Kidney (tissue), 14 donors: ENCODE measurements around the gene LAMA5. TPM values are rescaled to one million over a fixed set of nuclear protein-coding genes. Genes with fewer than 3 reads are reported as not detected.

Experiments
- DNase-seq, 5 donors: peaks; one replicate each; pipeline ENCODE4 v3.0.0-alpha.2; 2013 to 2020
- FAIRE-seq: peaks from 2 replicates; lab custom pipeline; 2012; peaks lifted over from hg19 to GRCh38; lab: Jason Lieb, UNC
- H3K27ac ChIP-seq, 2 donors: one replicate each; pipeline ENCODE4 v1.7.0; 2013; ENCODE audit warnings: low read depth in 2 of 2, low read length in 2 of 2, inconsistent platforms in 1 of 2
- H3K27me3 ChIP-seq: one replicate; pipeline ENCODE4 v1.7.1; 2013; ENCODE audit warnings: low read length, inconsistent platforms; ENCODE audit not compliant: control insufficient read depth, insufficient read depth
- H3K36me3 ChIP-seq, 3 donors: one replicate each; pipeline versions ENCODE4 v1.7.0 to v1.7.1; 2013; ENCODE audit warnings: low read length in 3 of 3, control low read depth in 1 of 3, inconsistent platforms in 1 of 3; ENCODE audit not compliant: insufficient read depth in 3 of 3, control insufficient read depth in 2 of 3
- H3K4me1 ChIP-seq, 3 donors: one replicate each; pipeline versions ENCODE4 v1.7.0 to v1.7.1; 2013; ENCODE audit warnings: low read length in 3 of 3, inconsistent platforms in 1 of 3, low read depth in 1 of 3; ENCODE audit not compliant: control insufficient read depth in 2 of 3, insufficient read depth in 2 of 3
- H3K4me3 ChIP-seq, 3 donors: one replicate each; pipeline versions ENCODE4 v1.7.0 to v1.8.1; 2013; ENCODE audit warnings: low read length in 3 of 3, control low read depth in 1 of 3, inconsistent platforms in 1 of 3
- H3K9ac ChIP-seq, 3 donors: one replicate each; pipeline versions ENCODE4 v1.7.0 to v1.7.1; 2013; ENCODE audit warnings: low read length in 3 of 3, control low read depth in 1 of 3, inconsistent platforms in 1 of 3
- H3K9me3 ChIP-seq, 3 donors: one replicate each; pipeline versions ENCODE4 v1.7.0 to v1.7.1; 2013; ENCODE audit warnings: low read length in 3 of 3, control low read depth in 1 of 3, inconsistent platforms in 1 of 3; ENCODE audit not compliant: control insufficient read depth in 2 of 3, insufficient read depth in 1 of 3
- intact Hi-C: fragments of 100-400 bp; cut with DNase I; formaldehyde crosslinking; loops from one replicate; pipeline ENCODE4 v1.11.1; 2022
- polyA plus RNA-seq: library from polyadenylated mRNA; stranded (reverse); fragments of 350-450 nt; fragmentation: Illumina TruSeq; extraction: RNeasy Lipid Tissue Mini Kit (QIAGEN cat#74804); gene quantifications from one replicate; pipeline ENCODE4 v1.2.3, GENCODE V29; 2014; ENCODE audit warnings: low read depth, low replicate concordance; ENCODE audit not compliant: insufficient read depth
- total RNA-seq: library from RNA; stranded (reverse); fragmentation: NEBNext Ultra II Directional; extraction: Animal tissue kit (Norgen Biotek cat#: 25700); gene quantifications from one replicate; pipeline ENCODE4 v1.2.1, GENCODE V29; 2021
- TF ChIP-seq, protein P1 (sequence below): IDR thresholded peaks from 3 replicates; pipeline ENCODE4 v1.5.1; 2012; ENCODE audit warnings: mild to moderate bottlenecking, moderate library complexity, borderline replicate concordance; ENCODE audit not compliant: insufficient read depth; ENCODE audit errors: extremely low read depth
- donor health status: control.
- donor health status: control.
- donor health status: control.
- donor health status: control.
- donor health status: control.
- donor health status: DM: yes; HTN: yes; CAD: no.
- donor health status: Normal renal cell carcinoma (clear cell type).

The LAMA5 gene
- total and polyA plus RNA-seq, 2 donors from 2014 or later: 94.0 to 342 TPM

DNA sequence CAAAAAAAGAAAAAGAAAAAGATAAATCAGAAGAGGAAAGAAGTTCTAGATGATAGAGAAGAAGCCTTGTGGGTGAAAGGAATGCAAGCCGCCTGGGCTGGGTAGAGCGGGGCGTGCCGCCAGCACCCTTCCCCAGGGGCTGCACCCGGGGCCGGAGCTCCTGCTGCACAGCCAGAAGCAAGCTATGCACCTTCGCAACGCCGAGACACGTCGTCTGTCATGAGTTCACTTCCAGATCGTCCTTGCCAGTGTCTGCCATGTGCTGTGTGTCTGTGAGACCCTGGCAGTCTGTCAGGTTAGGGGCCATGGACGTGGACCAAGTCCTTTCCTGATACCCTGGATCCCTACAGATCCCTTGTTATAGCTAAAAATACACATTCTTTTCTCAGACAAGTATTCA is 89.9 kb downstream of the LAMA5 start:
- FAIRE-seq (no peak), DNase-seq (no peak)
- Histone ChIP-seq H3K36me3 (peaks cover 5 to 55% (median 39%) of the 10 kb centered on the region in 3 donors), H3K9ac (no peak overlapping the region), H3K4me3 (no peak overlapping the region), H3K27ac (no peak overlapping the region), H3K9me3 (no peaks in the 10 kb centered on the region), H3K27me3 (no peaks in the 10 kb centered on the region), H3K4me1 (no peaks in the 10 kb centered on the region)
- intact Hi-C loops: no loop called here
- TF ChIP-seq, protein P1, sequence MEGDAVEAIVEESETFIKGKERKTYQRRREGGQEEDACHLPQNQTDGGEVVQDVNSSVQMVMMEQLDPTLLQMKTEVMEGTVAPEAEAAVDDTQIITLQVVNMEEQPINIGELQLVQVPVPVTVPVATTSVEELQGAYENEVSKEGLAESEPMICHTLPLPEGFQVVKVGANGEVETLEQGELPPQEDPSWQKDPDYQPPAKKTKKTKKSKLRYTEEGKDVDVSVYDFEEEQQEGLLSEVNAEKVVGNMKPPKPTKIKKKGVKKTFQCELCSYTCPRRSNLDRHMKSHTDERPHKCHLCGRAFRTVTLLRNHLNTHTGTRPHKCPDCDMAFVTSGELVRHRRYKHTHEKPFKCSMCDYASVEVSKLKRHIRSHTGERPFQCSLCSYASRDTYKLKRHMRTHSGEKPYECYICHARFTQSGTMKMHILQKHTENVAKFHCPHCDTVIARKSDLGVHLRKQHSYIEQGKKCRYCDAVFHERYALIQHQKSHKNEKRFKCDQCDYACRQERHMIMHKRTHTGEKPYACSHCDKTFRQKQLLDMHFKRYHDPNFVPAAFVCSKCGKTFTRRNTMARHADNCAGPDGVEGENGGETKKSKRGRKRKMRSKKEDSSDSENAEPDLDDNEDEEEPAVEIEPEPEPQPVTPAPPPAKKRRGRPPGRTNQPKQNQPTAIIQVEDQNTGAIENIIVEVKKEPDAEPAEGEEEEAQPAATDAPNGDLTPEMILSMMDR: no peak

DNA sequence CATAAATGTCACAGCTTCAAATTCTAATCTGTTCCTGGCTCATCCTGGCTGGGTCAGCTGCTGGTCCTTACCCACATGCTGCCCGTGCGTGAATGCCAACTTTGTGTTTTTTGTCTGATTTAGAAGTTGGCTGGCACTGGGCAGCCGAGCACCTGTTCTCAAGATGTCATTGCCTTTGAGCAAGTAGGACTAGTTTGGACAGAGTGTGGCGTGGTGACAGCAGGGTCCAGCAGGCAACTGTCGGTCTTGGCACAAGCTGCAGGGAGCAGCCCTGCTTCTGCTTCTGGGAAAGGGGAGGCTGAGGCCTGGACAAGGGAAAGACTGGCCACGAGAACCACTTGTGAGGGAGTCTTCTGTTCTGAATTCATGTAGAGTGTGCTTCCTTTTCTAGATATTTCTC is 90.7 kb downstream of the LAMA5 start:
- no peak overlapping the region for H3K4me3 ChIP-seq
- no peak overlapping the region for H3K27ac ChIP-seq
- H3K9ac ChIP-seq: no peak overlapping the region
- TF ChIP-seq, protein P1: no peak
- intact Hi-C loops: no loop called here
- FAIRE-seq (no peak), DNase-seq (no peak)
- H3K36me3 ChIP-seq: peaks cover 5 to 51% (median 33%) of the 10 kb centered on the region in 3 donors
- no peaks in the 10 kb centered on the region for H3K9me3 ChIP-seq
- H3K27me3 ChIP-seq: no peaks in the 10 kb centered on the region
- no peaks in the 10 kb centered on the region for H3K4me1 ChIP-seq

DNA sequence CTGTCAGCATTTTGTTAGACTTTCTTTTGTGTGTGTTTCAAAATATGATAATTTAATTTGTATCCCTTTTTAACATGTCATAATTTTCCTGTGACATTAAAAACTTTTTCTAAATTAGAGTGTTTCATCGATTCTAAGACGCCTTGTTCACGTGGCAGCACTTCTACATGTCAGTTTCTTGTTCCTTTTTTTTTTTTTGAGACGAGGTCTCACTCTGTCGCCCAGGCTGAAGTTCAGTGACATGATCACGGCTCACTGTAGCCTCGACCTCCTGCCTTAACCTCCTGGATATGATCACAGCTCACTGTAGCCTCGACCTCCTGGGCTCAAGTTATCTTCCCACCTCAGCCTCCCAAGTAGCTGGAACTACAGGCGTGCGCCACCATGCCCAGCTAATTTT is 91.9 kb downstream of the LAMA5 start:
- intact Hi-C loops: no loop called here
- no peaks in the 10 kb centered on the region for H3K27me3 ChIP-seq
- DNase-seq (no peak), FAIRE-seq (no peak)
- no peak overlapping the region for H3K4me3 ChIP-seq
- H3K4me1 ChIP-seq: no peaks in the 10 kb centered on the region
- H3K9me3 ChIP-seq: no peaks in the 10 kb centered on the region
- TF ChIP-seq, protein P1: no peak
- no peak overlapping the region for H3K9ac ChIP-seq
- H3K27ac ChIP-seq: no peak overlapping the region
- peaks cover 5 to 39% (median 24%) of the 10 kb centered on the region in 3 donors for H3K36me3 ChIP-seq
